ENCODE data around the gene HOXD1.
A peak's percentile ranks its signal among the peaks of the same experiment; 100 is the strongest.

Gene HOXD1

DNA sequence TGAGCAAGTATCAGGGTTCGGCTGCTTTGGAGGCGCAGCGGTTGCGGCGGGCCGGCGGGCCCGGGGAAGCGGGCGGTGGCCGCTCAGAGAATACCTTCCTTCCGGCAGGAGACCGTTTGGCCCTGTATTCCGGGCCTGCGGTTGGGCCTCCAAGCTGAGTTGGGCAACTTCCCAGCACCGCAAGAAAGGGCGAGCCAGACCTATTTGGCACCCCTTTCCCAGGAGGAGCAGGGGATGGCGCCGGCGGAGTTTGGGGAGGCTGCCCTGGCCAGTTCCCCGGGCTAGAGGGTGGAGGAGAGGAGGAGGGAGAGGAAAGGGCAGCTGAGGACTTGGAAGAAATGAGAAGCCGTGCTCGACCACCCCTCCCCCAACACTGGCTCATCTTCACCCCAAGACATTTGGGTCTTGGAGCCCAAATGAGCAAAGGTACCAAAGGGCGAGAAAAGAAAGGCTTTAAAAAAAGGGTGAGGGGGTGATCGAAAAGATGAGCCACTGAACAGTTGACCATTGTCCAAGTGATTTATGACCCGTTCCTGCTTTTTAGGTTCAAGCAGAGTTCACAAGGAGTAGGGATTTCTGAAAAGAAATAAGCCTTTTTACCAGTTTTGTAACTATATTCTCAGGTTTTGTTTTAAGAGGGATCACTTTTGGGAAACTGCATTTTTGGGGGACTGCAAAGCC is 23.0 kb upstream of the HOXD1 start:
- DNase-seq (ENCODE audit: low spot score) = no peak

DNA sequence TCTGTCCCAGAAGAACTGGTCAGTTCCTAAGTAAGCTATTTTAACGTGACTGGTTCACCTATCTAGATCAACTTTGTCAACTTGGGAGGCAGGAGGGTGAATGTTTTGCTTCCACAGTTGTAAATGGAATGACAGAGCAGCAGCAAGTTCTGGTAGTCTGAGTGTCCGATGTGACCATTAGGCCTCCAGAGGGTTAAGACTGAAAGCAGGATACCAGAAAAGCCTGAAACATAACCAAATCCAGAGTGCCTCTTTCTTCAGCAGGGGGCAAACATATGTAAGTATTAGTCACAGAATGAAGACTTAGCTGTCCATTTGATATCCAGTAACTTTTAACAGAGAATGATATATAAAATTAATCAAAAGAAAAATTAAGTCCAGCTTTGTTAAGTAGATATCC is 22.2 kb upstream of the HOXD1 start:
- DNase-seq (ENCODE audit: low spot score) = no peak

DNA sequence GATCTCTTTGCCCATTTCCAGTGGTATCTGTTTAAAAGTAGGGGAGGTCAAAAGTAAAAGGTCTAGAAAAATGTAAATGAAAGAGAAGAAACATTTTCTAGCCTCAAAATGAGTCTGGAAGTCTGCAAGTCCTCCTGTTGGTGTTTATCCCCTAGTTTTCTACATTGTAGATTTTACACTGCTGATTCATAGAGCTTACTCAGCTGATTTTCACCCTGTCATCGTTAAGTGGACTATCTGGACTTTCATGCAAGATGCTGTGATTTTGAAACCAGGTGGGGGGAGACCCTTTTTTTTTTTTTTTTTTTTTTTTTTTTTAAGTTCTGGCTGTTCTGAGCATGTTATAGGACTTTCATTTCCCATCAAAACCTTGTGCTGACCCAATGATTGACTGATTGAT is 21.1 kb upstream of the HOXD1 start:
- DNase-seq (ENCODE audit: low spot score) = no peak

DNA sequence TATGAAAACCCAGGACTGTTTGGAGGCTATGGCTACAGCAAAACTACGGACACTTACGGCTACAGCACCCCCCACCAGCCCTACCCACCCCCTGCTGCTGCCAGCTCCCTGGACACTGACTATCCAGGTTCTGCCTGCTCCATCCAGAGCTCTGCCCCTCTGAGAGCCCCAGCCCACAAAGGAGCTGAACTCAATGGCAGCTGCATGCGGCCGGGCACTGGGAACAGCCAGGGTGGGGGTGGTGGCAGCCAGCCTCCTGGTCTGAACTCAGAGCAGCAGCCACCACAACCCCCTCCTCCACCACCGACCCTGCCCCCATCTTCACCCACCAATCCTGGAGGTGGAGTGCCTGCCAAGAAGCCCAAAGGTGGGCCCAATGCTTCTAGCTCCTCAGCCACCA is 19.3 kb upstream of the HOXD1 start:
- no peak for DNase-seq (ENCODE audit: low spot score)

DNA sequence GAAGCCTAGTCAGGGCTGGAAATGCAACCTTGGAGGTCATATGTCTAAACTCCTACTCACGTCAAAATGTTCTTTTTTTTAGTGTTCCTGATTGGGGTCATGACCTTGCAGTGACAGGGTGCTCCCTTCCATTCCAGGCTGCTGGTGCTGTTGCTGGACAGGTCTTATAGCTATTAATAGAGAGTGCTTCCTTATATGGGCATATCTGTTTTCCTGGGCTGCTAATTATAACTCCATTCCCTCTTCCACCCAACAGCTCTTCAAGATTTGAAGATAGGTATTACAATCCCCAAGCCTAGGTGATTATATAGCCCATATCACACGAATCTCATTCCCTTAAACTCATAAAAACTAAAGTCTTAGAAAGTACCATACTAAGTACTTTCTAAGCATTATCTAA is 18.8 kb upstream of the HOXD1 start:
- no peak for DNase-seq (ENCODE audit: low spot score)

DNA sequence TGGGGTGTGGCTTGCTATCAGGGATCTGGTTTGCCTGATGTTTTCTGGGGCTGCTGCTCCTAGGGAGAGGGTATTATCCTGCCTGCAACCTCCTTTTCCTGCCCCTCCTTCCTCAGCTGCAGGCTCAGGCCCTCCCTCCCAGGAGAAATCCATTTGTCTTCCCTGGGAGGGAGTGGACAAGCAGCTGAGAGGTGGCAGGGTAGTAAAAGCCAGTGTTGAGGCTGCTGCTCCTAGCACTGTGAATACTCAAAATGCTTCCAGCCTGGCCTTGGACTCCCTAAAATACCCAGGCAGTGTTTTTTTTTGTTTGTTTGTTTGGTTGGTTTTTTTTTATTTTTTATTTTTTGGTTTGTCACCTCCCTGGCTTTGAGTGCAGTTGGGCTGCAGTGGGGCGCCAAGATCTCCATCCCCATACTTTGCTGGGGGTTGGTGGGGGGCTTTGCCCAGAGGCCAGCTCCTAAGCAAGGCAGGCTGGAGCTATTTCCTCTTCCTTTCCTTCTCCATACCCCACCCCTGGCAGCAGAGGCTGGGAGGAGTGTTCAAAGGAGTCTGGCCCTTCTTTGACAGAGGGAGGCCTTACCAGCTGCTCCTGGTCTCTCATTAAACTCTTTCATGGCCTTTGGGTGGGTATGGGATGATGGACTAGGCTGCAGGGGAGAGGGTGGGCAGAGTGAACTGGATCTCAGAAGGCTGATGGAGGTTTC is 17.7 kb upstream of the HOXD1 start:
- no peak for DNase-seq (ENCODE audit: low spot score)

DNA sequence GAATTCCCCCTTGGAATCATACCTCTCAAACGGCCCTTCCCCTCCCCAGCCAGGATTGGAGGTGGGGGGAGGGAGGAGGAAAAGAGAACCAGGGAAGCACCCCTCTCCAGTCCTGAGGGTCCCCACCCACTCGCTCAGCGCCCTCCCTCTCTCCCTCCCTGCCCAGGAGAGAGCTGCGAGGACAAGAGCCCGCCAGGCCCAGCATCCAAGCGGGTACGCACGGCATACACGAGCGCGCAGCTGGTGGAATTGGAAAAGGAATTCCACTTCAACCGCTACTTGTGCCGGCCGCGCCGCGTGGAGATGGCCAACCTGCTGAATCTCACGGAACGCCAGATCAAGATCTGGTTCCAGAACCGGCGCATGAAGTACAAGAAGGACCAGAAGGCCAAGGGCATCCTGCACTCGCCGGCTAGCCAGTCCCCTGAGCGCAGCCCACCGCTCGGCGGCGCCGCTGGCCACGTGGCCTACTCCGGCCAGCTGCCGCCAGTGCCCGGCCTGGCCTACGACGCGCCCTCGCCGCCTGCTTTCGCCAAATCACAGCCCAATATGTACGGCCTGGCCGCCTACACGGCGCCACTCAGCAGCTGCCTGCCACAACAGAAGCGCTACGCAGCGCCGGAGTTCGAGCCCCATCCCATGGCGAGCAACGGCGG is 17.0 kb upstream of the HOXD1 start:
- DNase-seq (ENCODE audit: low spot score) = no peak

DNA sequence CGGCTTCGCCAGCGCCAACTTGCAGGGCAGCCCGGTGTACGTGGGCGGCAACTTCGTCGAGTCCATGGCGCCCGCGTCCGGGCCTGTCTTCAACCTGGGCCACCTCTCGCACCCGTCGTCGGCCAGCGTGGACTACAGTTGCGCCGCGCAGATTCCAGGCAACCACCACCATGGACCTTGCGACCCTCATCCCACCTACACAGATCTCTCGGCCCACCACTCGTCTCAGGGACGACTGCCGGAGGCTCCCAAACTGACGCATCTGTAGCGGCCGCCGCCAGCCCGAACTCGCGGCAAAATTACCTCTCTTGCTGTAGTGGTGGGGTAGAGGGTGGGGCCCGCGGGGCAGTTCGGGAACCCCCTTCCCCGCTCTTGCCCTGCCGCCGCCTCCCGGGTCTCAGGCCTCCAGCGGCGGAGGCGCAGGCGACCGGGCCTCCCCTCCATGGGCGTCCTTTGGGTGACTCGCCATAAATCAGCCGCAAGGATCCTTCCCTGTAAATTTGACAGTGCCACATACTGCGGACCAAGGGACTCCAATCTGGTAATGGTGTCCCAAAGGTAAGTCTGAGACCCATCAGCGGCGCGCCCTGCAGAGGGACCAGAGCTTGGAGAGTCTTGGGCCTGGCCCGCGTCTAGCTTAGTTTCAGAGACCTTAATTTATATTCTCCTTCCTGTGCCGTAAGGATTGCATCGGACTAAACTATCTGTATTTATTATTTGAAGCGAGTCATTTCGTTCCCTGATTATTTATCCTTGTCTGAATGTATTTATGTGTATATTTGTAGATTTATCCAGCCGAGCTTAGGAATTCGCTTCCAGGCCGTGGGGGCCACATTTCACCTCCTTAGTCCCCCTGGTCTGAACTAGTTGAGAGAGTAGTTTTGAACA is 16.2 kb upstream of the HOXD1 start:
- no peak for DNase-seq (ENCODE audit: low spot score)

DNA sequence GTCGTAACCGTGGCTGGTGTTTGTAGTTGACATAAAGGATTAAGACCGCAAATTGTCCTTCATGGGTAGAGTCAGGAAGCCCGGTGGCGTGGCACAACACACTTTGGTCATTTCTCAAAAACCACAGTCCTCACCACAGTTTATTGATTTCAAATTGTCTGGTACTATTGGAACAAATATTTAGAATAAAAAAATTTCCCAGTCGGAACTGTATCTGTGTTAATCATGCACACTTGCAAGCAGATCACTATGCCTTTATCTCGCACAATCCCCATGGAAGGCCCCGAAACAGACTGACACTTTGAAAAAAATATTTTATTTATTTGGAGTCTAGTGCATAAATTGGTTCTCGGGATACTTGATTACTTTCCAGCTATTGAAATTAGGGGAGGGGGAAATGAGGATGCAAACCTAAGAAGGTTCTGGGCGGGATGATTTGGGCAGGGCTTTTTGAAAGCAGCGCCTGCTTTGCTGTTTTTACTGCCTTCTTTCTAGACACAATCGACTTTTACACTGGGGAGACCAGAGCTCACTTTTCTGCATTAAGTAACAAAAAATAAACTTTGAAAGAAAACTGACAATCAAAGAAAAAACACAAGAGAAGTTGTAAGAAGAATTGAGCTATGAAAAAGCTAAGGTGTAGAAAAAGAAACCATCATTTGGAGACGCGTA is 15.4 kb upstream of the HOXD1 start:
- no peak for DNase-seq (ENCODE audit: low spot score)

DNA sequence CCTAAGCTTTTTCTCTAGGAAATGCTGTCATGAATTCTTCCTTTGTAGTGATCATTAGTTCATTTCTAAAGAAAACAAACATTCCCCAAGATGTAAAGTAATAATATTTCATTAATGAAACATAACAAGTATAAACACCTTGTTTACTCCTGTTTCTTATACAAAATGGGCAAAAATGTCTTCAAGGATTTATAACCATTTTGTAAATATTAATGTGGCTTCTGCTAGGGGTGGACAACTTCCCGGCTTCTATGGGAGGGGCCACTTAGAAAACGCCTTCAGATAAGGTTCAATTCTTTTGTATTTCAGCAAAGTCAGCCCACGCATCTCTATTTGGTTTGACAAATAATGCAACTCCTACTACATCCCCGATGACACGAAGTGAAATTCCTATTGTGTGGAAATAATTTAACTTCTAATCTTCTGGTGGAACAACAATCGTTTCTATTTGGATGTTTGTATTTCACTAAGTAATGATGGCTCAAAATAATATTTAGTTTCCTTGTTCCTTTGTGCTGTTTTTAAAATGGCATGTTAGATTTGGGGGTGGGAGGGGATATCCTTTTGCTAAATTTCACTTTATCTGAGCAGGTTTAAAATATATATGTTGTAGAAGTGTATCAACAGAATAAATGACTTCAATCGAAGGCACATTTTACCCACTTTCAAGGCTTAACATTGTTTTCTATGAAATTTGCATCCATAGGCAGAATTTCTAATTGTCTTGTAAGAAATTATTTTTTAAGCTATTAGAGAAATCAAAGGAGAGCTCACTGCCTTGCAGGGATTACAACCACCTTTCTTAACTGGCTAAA is 14.7 kb upstream of the HOXD1 start:
- DNase-seq (ENCODE audit: low spot score) = no peak

DNA sequence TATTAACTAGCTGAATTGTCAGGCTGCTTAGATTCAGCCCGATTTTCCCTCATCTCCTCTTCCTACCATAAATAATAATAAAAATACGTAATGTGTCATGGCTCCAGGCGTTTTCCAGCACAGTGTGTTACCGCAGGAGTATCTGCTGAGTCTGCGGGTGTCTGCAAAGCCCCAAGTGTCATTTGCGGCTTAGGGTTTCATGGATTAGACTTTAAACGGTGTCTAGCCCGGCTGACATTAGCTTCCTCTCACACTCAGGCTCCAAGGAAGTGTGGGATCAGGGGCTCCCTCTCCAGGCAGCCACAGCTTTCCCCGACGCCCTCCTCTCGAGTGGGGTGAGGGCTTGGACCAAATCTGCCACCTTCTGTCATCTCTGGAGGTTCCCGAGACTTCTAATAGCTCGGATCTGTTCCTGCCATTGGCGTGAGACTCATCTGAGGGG is 14.1 kb upstream of the HOXD1 start:
- no peak for DNase-seq (ENCODE audit: low spot score)

DNA sequence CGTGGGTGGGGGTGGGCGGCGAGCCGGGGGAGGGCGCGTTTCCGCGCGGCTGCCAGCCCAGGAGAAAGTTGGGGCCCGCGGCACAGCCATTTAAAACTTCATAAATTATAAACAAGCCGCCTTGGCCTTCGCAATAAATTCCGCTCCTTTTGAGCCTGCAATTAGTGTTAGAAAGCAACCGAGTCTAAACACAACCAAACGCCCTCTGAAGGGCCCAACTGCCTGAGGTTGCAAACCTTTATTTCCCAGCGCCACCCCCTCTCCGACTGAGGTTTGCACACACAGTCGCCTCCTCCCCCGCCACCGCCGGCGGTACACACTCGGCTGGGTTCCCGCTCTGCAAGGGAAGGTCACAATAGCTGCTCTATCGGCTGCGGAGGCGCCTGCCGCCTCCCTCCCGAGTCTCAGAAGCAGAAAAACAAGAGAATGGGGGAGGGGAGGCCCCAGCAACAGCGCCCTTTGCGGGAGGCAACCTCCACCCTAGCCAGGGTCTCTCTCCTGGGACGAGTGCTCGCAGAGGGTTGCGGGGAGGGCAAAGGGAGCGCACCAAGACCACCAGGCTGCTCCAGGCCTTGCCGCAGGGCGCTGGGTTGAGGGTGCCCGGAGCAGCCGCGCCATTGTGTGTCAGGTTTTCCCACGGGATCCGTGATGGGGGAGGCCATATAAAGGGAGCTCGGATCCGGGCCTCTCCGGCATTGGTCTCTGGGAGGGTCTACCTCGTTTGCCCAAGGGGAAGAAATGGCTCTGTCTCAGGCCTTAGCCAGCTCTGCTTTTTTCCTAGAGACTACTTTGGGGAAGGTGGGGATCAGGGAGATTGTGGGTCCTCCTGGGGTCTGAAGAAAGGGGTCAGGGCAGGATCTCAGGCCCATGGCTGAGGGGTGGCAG is 13.4 kb upstream of the HOXD1 start:
- peak; percentile 61 for DNase-seq (ENCODE audit: low spot score)

DNA sequence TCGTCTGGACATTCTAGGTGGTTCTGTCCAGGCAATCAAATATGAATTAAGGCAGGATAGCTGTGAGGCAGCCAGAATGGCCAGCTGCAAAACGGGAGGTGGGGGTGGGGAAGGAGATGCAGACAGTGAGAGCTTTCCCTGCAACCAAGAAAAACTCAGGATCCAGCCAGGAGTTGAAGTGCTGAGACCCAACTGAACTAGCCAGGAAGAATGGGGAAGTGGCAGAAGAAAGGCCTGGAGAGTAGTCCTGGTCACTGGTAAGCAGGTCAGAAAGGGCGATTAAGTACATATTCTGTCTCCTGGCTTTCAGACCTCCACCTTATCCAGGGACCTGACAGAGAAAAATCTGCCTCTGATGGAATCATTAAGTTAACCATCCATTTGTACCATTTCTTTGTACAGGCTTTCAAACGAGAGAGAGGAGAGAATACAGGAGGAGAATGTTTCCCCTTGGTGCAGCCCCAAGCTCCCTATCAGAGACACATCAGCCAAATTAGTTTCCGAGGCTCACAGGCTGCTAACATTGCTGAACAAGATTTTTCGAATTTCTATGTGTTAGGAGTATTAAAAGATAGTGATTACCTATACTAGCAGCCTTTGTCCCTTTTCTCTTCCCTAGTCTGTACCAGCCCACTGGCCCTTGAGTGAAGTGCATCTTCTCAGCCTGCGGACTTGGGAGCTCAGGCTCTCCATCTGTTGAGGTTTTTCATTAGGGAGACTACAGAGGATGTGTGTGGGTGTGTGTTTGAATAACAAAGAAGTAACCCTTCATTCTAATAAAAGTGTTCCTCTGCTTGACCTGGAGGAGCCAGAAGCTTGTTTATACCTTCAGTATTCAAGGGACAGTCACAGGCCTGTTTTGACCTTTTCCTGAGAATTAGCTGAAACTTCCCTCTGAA is 12.5 kb upstream of the HOXD1 start:
- no peak for DNase-seq (ENCODE audit: low spot score)

DNA sequence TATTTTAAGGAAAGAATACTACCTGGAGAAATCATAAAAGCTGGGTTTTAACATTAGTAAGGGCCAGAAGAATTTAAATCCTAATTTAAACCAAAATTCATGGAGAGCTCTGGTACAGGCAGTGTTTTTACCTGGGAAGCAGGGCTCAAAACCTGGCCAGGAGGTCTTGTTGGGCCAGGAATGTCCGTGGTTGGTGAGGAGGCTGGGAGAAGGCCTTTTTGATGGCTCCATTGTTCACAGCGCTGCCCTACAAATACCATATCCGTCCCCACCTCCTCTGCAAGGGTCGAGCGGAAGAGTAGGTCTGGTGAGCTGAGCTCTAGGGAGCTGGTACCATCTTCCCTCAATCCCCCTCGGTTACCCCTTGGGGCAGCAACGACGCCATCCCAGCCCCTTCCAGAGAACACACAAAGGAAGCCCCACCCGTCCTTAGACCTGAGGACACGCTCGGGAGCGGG is 10.9 kb upstream of the HOXD1 start:
- DNase-seq (ENCODE audit: low spot score) = peak; percentile 67

DNA sequence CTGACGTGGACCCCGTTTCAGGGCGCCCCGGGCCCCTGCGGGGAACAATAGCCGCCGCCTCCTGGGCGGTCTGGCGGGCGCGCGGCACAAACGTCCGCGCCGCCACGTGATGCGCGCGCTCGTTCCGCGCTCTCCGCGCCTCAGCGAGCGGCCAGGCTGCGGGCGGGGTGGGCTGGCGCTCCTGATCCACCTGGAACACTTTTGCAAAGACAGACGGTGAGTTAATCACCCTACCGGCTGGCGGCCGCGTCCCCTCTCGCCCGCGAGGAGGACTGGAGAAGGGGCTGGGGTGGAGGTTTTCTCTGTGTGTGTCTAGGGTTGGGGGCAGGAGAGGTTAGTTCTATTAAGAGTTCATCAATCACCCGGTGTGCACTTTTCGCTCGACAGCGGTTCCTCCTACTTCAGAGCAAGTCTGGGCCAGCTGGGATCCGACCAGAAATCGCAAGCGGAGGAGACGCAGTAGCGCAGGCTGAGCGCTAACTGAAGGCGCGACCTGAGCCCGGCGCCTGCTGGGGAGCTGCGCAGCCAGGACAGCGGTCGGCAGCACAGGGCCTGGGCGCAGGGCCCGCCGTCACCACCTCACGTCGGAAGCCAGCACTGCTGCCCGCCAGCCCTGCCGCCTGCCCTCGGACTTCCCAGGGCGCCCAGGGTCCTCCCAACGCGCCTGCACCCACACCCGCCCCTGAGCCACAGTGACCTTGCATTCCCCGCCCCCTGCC is 10.3 kb upstream of the HOXD1 start:
- peak; percentile 63 for DNase-seq (ENCODE audit: low spot score)

DNA sequence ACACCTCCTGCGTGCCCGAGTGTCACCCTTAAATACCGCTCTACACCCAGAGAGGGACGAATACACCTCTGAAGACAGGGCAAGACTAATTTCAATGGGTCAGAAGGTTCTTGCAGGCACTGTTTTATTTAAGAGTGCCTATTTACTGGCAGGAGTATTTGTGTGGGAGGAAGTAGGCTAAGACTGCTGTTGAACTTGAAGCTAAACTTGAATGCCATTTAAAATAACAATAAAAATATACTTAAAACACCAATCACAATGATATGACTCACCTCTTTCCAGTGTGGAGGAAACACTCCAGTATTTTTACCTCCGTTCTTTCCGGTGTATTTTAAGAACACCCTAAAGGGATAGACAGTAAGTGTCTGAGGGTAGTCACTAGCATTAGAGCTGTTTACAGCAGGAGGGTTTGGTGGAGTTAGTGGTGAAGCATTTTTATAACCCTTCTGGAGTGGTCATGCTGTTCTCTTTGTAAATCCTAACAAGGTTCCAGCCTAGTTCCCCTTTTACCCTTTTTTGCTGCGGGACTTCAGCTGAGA is 9.6 kb upstream of the HOXD1 start:
- no peak for DNase-seq (ENCODE audit: low spot score)

DNA sequence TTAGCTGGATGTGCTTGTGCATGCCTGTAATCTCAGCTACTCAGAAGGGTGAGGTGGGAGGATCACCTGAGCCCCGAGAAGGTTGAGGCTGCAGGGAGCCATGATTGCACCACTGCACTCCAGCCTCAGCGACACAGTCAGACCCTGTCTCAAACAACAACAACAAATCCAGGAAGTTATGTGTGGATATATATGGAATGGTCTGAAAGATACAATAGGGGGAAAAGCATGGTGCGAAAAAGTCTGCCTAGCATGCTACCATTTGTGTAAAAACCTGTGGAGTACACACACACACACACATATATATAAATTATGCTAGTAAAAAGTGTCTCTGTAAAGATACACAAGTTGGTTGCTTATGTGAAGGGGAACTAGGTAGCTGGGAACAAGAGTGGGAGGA is 6.9 kb upstream of the HOXD1 start:
- no peak for DNase-seq (ENCODE audit: low spot score)

DNA sequence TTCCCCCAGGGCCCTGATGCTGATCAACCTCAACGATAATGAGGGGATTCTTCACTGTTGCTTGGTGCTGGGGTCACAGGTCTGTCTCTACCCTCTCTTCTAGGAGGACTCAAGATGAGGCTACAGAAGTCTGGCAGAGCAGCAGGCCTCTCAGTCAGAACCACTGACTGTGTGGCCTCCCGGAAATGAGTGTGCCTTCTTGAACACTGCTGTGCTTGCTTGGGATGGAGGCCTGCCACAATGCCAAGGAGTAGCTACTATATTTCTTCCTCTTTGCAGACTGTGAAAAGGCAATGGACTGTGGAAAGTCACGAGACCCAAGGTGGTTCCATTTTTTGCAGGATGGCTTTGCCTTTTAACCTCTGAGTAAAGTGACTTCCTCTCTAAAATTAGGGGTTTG is 5.8 kb upstream of the HOXD1 start:
- no peak for DNase-seq (ENCODE audit: low spot score)

All from iPS-NIHi11 (cell line).